Measurements from ENCODE around the gene GSTO1.
"Not testable (repeated sequence)": the region's sequence is repeated elsewhere in the genome, so short reads cannot be mapped to it uniquely, and the experiment has no call there.

The GSTO1 gene

DNA sequence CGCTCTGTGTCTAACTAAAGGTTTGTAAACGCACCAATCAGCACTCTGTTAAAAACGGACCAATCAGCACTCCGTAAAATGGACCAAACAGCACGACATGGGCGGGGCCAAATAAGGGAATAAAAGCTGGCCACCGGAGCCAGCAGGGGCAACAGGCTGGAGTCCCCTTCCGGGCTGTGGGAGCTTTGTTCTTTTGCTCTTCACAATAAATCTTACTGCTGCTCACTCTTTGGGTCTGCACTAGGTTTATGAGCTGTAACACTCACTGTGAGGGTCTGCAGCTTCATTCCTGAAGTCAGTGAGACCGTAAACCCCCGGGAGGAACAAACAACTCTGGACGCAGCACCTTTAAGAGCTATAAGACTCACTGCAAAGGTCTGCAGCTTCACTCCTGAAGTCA, 5.8 kb upstream of the GSTO1 start:
- in situ Hi-C loops (cut with MboI; ENCODE audit: low sequenced_read_pairs) = not testable (repeated sequence)

DNA sequence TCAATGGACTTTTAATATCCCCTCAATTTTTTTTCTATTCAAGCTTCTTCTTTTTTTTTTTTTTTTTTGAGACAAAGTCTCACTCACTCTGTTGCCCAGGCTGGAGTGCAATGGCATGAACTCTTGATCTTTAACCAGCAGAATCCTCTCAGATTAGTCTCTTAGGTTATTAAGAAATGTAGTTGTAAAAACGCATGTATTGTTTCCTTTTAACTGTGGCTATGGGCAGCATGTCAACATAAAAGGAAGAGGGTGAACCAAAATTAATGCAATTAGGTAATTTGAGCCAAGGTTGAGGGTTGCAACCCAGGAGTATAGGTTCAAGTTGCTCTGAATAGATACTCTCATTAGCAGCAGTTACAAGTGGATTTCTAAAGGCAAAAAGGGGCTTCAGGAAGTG, 4.3 kb upstream of the GSTO1 start:
- in situ Hi-C loops (cut with MboI; ENCODE audit: low sequenced_read_pairs) = no loop called here

DNA sequence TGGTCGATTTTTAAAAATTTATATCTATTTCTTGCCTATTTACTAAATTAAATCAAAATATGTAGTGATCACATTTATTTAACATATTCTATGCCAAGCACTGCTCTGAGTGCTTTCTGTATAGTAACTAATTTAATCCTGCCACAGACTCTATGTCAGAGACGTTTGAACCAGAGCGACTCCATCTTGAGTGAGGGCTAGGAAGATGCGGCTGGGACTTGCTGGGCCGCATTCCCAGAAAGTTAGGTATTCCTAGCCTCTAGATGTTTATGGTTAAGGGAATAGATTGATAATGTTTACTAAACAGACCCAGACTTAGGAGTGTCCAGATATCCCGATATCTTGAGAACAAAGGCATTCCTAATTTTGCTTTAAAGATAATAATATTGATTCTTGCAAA, 3.2 kb upstream of the GSTO1 start:
- in situ Hi-C loops (cut with MboI; ENCODE audit: low sequenced_read_pairs) = no loop called here

DNA sequence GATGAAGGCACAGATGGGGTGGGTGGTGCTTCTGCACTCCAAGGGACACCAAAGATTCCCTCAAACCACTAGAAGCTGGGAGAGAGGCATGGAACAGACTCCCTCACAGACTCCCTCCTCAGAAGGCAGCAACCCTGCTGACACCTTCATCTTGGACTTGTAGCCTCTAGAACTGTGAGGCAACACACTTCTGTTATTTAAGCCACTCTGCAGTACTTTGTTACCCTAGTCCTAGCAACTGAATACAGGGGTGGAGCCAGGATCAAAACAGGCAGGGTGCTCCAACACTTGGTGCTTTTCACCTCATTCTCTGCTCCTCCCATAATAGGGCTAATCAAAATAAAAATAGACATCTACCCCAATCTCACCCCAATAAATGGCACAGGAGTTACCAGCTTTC, 2.3 kb upstream of the GSTO1 start:
- in situ Hi-C loops (cut with MboI; ENCODE audit: low sequenced_read_pairs) = no loop called here

DNA sequence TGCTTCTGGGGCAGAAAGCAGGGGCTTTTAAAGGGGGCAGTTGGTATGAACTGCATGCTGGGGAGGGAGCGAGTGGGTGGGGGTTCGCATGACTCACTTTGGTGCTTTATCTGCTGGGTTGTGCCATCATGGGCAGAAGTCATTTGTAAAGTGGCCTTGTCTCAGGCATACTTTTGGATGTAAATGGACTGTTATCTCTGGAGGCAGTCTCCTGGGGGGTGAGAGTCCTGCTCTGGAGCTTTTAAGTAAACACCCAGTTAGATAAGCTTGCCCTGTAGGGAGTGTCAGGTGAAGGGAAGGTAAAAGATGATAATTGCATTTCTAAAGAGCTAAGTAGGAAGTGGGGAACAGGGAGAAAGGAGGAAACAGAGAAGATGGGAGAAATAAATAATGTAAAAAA, 1.6 kb upstream of the GSTO1 start:
- in situ Hi-C loops (cut with MboI; ENCODE audit: low sequenced_read_pairs) = no loop called here

DNA sequence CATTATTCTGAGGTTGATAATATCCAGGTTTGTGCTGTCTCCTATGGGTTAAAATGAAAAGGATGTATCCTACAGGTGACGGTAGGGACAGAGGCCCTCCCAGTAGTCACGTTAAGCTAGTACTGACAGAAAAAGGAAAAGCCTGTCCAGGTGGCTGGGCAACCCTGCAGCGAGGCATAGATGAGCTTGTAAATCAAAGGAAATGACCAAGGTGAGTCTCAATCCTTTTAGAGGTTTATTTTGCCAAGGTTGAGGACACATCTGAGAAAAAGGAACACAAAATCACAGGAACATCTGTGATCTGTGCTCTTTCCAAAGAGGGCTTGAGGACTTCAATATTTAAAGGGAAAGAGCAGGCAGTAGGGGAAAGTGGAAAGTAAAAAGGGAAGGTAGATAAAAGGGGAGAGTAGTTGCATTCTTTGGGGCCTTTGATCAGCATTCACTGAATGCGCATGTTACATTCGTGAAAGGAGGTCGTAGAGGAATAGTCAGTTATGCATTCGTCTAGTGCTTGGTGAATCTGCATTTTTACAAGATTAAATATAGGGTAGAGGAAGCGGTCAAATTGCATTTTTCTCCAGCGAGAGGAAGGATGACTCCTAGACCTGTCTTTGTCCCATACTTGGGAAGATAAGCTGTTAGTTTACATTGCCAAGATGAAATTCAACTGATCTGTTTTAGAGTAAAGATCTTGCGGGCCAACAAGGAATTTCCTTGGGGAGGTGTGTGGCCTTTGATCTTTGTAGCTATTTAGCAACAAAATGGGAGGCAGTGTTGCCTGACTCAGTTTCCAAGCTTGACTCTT, 884 bp upstream of the GSTO1 start:
- in situ Hi-C loops (cut with MboI; ENCODE audit: low sequenced_read_pairs) = no loop called here

DNA sequence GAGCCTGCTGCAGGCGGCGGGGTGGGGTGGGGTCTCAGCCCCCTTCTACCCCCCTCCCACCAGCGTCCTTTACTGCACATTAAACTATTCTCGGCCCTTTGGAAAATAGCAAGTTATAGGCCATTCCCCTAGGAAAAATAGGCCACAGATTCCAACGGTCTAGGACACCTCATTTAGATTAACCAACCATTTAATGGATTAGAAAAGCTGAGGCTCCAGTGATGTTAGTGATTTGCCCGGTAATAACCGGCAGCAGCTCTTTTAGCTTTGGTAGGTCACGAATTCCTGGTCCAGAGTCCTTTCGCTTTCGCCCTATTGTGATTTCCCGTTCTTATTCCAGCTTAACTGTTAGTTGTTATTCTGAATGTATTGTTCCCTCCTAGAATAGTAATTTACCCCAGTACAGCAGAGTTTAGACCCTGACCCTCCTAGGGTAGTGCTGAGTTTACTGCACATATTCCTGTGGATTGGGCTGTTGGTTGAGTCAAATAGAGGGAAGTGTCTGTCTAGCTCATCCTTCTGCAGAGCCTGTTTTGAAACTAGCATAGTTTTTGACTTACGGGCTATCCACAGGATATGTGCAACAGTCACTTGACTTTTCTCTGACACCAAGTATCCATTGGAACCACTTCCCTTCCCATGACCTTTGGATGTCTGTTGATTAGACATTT, 754 bp downstream of the GSTO1 start:
- in situ Hi-C loops (cut with MboI; ENCODE audit: low sequenced_read_pairs) = no loop called here

DNA sequence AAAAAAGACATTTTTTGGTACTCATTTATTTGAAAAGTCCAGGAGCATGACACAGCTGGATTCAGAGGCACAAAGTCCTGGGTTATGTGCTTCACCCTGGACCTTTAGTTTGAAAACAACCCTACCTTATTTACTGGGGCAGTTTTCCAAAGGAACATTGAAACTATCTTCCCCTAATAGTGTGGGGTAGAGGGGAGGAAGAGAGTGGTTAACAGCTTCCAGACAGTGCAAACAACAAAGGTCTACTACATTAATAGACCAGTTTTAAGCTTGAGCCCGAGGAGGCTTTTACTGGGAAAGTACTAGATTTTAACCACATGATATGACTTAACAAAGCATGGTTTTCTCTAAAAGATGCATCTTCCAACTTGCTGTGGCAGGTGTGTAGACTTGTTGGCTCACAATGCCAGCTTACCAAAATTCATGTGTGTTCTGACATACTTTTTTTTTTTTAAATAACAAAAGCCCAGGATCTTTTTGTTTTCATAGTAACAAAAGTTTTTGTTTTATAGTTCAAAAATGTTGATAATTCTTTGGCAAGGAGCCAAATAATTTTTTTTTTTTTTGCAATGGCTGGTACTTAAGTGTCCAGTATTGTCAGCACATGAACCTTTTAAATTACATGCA, 1.8 kb downstream of the GSTO1 start:
- in situ Hi-C loops (cut with MboI; ENCODE audit: low sequenced_read_pairs) = no loop called here

DNA sequence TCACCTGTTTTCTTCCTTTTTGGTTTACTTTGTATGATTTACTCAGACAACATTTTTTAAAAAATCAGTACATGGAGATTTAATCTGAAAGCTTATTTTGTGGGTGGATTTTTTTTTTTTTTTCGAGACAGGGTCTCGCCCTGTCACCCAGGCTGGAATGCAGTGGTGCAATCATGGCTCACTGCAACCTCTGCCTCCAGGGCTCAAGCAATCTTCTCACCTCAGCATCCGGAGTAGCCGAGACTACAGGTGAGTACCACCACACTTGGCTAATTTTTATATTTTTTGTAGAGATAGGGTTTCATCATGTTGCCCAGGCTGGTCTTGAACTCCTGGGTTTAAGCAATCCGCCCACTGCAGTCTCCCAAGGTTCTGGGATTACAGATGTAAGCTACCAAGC, 2.5 kb downstream of the GSTO1 start:
- in situ Hi-C loops (cut with MboI; ENCODE audit: low sequenced_read_pairs) = no loop called here

DNA sequence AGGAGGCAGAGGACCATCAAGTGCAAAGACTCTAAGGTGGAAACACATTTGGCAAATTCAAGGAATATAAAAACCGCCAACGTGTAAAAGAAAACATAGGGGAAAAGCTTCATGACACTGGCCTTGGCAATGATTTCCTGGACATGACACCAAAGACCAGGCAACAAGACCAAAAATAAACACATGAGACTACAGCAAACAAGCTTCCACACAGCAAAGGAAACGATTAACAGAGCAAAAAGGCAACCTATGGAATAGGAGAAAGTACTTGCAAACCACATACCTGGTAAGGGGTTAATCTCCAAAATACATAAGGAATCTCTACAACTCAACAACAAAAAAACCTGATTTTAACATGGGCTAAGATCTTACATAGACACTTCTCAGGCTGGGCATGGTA, 3.5 kb downstream of the GSTO1 start:
- in situ Hi-C loops (cut with MboI; ENCODE audit: low sequenced_read_pairs) = no loop called here

DNA sequence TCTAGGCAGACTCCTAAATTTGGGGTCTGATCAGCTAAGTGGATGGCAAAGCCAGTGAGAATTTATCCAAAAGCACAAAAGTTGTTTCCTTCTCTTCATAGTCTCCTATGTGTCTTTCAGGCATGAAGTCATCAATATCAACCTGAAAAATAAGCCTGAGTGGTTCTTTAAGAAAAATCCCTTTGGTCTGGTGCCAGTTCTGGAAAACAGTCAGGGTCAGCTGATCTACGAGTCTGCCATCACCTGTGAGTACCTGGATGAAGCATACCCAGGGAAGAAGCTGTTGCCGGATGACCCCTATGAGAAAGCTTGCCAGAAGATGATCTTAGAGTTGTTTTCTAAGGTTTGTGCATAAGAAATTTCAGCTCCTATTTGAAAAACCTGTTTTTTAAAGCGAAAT, 4.8 kb downstream of the GSTO1 start:
- in situ Hi-C loops (cut with MboI; ENCODE audit: low sequenced_read_pairs) = no loop called here

DNA sequence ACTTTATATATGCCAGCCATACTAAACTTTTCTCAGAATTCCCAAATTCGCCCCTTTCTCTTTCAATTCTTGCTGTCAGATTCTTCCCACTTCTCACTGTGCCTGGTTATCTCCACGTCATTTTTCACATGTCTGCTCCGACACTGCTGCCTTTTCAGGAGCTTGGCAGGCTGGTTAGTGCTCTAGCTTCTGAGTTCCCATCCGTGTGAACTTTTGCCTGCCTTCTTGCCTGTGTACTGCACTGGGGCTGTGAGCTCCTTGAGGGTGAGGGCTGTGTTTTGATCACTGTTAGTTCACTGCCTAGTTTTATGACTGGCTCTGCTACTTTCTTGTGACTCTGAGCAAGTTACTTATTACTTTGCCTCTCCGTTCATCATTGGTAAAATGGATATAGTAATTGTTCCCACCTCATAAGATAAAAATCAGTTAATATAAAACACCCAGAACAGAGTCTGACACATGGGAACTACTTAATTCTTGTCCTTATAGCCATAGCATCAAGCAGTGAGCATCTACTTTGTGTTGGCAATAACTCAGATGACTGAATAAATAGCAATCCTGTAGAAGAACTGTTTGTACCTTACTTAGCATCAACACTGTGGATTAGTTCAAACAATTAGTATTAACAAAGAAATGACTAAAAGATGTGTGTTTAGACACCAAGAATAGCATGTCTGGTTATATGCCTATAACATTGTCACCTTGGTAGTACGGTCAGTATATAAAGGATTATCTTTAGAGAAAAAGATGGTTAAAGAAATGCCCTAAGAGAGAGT, 5.5 kb downstream of the GSTO1 start:
- in situ Hi-C loops (cut with MboI; ENCODE audit: low sequenced_read_pairs) = no loop called here

DNA sequence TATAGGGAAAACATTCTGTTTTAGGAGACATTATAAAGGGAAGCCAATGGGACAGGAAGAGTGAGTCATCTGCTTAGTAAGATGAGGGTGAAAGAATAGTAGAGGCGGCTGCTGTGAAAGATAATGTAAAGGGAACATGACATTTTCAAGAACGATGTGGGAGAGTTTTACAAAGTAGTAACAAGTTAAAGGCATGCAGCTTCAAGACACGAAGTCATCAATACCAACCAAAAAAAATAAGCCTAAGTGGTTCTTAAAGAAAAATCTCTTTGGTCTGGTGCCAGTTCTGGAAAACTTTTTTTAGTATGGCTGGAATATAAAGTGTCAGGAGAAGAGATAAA, 6.1 kb downstream of the GSTO1 start:
- in situ Hi-C loops (cut with MboI; ENCODE audit: low sequenced_read_pairs) = no loop called here

DNA sequence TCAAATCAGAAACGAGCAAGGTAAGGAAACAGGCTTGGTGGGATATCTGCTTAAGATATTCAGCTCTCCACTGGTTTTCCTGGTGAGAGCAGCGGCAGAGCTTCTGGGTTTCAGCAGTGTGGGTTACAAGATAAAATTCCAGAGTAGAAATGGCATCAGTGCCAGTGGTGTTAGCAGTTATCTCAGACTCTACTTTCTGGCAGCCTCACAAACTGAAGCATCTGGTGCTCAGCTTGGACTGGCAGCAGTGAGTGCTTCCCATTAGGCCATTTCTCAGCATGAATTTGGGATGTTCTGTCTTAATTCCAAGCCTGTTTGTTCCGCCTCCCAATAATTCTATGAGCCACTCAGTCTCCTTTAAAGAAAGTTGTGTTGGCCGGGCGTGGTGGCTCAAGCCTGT, 7.4 kb downstream of the GSTO1 start:
- in situ Hi-C loops (cut with MboI; ENCODE audit: low sequenced_read_pairs) = no loop called here

DNA sequence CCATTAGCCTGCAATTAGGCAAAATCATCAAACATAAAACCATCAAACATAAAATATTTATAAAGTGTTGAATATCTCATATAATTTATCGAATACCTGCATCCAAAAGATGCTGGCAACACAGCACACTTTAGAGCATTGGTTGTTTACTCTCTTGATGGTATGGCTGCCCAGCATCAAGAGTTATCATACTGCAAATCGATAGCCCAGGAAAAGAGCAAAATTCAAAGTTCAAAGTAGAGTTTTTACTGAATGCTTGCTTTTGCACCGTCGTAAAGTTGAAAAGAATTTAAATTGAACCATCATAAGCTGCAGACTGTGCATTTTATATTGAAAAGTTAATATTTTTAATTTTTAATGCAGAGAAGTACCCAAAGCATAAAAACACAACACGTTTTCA, 10.1 kb downstream of the GSTO1 start:
- in situ Hi-C loops (cut with MboI; ENCODE audit: low sequenced_read_pairs) = no loop called here

DNA sequence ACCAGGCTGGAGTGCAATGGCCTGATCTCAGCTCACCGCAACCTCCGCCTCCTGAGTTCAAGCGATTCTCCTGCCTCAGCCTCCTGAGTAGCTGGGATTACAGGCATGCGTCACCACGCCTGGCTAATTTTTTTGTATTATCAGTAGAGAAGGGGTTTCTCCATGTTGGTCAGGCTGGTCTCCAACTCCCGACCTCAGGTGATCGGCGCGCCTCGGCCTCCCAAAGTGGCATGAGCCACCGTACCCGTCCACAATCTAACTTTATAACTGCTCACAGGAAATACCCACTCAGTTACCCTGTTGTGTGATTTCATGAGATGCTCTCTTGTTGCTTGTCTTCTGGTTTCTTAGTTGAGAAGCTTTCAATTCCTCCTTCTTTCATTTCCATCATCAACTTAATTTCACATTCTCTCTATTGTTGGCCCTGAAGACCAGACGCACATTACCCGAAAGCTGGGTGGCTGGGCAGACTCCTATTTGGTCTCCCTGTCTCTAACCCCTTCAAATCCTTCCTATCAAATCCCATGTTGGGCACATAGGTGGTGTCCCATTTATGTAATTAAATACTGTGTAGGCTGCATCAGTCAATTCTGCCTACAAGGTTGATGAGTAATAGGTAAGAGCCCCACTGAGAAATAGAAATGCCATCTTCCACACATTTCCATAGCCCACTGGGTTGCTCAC, 13.2 kb downstream of the GSTO1 start:
- in situ Hi-C loops (cut with MboI; ENCODE audit: low sequenced_read_pairs) = no loop called here

DNA sequence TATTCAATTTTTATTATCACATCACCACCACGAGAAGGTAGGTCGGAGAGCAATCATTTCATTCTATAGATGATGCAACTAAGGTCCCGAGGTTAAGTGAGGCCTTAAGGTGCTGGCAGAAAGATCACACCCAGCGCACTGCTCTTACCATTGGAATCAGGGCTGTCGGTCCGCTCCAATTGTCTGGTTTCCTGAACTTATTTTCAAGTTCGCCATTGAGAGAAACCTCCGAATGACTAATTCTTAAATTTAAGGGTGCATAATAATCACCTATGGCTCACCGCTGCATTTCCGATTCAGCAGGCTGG, 13.7 kb downstream of the GSTO1 start:
- in situ Hi-C loops (cut with MboI; ENCODE audit: low sequenced_read_pairs) = no loop called here

DNA sequence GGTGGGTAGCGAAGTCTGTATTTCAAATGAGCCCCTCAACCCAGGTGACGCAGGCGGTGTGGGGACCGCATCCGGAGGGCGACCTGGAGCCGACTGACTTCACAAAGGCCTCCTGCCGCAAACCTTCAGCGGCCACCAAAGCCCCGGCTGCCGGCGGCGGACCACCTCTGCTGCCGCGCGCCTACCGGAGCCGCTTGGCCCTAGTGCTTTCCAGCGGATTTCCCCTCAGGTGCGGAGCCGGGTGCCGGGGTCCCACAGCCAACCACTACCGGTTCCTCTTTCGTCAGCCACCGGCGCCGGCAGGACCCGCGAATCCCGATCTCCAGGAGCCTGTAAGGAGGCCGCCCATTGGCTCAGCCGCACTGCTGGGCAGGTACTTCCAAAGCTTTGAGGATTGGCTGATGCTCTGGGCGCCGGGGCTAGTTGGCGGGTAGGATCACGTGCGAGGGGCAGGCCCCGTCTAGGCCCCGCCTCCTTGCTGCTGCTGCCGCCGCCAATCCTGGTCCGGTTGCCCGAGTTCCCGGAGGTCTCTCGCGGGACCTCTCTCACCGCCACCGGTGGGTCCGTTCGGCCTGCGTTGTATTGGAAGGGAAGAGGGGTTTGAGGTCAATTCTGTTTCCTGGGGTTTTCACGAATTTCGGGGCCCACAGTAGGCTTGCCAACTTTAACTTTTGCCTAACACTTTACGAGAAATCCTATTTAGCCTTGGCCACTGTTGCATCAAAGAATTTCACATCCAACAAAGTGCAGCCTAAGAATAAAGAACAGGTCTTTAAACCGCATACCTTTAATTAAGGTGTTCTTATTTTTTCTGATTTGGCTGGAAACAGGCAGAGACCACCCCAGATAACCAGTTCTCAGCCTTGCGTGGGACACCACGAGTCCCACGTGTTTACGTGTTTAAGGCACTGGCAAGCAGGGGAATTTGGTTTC, 14.3 kb downstream of the GSTO1 start, which contains the start of gene GSTO2:
Gene GSTO2 (plus strand): TSS at position 472 of the 933 bp plus-strand sequence. CDS start 5,732 bp downstream, outside the sequence.
- in situ Hi-C loops (cut with MboI; ENCODE audit: low sequenced_read_pairs) = no loop called here

DNA sequence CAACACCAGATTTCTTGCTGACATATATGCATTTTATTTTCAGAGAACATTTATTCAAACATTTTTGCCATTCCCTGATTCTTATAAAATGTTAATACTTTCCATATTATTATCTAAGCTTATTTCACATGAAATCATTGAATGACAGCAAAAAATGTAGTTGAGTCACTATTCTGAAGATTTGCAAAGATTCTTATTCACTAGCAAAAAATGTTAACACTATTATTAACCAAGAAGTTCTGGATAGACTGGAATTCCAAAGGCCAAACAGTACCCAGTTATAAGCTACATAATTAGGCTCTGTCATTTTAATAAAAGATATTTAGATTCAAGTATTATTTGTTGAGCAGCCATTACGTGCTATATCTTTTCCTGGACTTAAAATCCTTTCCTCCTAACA, 18.6 kb downstream of the GSTO1 start:
- in situ Hi-C loops (cut with MboI; ENCODE audit: low sequenced_read_pairs) = no loop called here
